UCSD-AML1 (cell line): ENCODE data around the gene HOMER3.
"Not testable (repeated sequence)": the region's sequence is repeated elsewhere in the genome, so short reads cannot be mapped to it uniquely, and the experiment has no call there.

Experiments
- DNase-seq: peaks from one replicate; lab custom pipeline; 2025; ENCODE audit not compliant: unreplicated experiment; lab: John Stamatoyannopoulos, UW

HOMER3 gene

DNA sequence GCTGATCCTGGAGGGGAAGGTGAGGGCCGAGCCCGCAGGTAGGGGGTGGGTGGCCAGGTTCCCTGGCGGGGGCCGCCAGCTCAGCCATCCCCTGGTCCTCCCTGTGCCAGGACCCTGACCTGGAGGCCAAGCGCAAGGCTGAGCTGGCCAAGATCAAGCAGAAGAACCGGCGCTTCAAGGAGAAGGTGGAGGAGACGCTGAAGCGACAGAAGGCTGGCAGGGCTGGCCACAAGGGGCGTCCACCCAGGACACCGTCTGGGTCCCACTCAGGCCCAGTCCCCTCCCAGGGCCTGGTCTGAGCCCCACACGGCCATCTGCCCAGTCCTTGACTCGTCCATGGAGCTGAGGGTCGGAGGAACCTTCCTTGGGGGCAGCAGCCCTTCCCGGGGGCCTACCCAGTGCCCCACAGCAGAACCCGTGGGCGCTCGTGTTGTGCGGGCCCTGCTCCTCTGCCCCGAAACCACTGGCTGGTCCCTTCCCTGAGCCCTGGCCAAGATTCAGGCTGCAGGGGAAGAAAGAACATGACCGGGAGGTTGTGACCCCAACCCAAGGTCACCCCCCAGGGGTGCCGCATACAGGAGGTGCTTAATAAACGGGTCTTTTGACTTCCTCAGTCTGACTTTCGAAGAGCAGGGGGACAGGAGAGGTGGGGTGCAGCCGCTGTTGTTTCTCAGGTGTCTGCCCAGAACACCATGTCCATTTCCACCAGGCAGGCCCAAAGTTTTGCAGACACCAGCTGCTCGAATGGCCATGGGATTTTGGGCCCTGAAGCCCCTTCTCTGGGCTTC lies 12.8 kb downstream of the HOMER3 start:
- DNase-seq: no peak

DNA sequence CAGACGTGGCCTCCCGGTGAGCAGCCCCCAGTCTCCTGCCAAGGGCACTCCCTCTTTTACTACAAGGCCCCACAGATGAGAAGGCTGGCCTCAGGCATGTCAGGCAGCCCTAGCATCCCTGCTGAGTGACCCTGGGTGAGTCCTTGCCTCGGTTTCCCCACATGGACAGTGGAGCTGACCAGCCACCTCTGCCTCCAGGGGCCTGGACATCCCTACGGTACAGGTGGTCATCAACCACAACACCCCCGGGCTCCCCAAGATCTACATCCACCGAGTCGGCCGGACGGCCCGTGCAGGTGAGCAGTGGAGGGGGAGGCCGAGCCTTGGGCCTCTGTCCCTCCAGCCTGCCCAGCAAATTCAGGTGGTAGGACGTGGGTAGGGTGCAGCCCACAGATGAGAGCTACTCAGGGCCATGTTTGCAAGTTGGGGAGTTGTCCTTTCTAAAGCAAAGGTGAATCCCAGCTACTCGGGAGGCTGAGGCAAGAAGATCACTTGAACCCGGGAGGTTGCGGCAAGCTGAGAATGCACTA lies 16.3 kb downstream of the HOMER3 start:
- DNase-seq: no peak

GRCh38 chr19:18922228-18922985 lies 18.6 kb downstream of the HOMER3 start:
- DNase-seq: no peak

- DNase-seq: no peak
Measured at GRCh38 chr19:18921593-18921992, 19.4 kb downstream of the HOMER3 start.

- DNase-seq: no peak
Measured at GRCh38 chr19:18920400-18920799, 20.6 kb downstream of the HOMER3 start.

DNA sequence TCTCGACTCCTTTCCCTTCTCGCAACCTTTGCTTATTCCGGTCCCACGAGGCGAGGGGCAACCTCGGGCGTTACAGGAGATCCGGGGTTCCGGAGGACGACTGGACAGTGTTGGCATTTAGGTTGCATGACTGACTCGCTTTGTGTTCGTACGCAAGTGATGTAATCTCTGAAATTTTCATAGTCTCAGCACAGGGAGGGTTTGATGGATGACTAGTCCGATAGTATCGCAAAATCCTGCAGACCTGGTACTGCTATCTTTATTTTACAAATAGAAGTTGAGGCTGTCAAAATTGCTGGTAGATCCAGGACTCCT lies 21.2 kb downstream of the HOMER3 start:
- DNase-seq: no peak

- DNase-seq: peak; percentile 96
Measured at GRCh38 chr19:18919086-18919899, 21.7 kb downstream of the HOMER3 start, which contains the start of the genes COPE and DDX49. Gene COPE, minus strand, starts transcription at chr19:18919387. Its CDS starts 39 bp downstream, at chr19:18919348. Gene DDX49, plus strand, starts transcription at chr19:18919715. Its CDS starts 27 bp downstream, at chr19:18919742.

DNA sequence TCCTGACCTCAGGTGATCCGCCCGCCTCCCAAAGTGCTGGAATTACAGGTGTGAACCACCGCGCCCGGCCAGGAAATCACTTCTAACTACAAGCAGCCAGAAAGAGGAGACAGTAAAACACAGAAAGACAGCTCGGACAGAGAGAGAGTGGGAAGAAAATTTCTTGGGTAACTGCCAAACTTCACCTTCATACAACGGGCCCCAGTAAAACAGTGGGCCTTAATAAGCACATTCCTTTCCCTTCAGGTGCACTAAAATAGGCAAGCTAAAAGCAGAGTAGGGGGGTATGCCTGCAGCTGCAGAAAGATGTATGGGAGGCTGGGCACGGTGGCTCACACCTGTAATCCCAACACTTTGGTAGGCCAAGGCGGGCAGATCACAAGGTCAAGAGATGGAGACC lies 23.4 kb downstream of the HOMER3 start:
- DNase-seq: not testable (repeated sequence)

DNA sequence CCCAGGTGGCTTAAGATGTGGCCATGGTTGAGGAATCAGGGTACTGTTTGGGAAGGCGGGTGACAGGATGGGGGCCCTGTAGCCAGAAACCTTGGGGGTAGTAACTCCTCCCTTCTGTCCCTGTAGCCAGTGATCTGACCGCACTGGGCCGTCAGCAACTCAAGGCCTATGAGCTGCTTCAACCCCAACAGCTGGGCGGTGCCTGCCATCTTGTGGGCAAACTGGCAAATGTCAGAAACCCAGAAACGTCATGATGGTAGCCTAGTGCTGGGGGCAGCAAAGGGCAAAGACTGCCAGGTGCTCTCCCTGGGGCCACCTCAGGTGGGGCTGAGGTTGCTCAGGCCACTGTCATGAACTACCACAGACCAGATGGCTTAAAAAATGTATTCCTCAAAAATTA lies 25.4 kb downstream of the HOMER3 start:
- peak; percentile 55 for DNase-seq

DNA sequence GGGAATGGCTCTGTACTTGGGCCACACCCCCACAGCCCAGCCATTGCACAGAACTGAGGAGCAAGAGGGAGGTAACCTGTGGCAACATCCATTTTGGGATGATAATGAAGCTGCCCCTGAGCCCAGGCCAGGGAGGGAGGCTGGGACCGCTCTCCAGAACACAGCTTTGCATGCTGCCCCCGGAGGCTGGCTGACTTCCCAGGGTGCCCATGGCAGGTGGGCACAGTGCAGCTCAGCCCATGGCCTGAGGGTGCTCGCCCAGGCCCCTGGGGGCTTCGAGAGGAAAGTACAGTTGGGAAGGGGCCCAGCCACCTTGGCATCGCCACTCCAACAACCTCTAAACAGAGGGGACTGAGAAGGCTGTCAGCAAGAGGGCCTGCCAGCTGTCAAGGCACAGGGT lies 27.6 kb downstream of the HOMER3 start:
- DNase-seq: no peak

DNA sequence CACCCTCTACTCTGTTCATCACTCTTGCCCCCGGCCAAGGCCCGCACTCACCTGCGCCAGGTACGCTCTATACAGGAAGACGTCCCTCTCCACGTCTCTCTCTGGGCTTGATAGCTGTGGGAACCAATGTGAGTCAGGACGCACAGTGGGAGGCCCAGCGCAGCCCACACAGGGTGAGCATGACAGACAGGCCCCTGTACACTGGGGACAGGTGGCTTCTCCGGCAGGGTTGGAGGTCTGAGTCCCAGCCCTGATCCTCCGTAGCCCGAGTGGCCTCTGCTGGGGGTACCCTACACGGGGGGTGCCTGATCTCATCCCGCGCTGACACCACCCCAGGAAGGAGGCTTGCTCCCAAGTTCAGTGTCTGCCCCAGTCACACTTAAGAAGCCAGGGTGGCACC lies 28.1 kb downstream of the HOMER3 start:
- no peak for DNase-seq

DNA sequence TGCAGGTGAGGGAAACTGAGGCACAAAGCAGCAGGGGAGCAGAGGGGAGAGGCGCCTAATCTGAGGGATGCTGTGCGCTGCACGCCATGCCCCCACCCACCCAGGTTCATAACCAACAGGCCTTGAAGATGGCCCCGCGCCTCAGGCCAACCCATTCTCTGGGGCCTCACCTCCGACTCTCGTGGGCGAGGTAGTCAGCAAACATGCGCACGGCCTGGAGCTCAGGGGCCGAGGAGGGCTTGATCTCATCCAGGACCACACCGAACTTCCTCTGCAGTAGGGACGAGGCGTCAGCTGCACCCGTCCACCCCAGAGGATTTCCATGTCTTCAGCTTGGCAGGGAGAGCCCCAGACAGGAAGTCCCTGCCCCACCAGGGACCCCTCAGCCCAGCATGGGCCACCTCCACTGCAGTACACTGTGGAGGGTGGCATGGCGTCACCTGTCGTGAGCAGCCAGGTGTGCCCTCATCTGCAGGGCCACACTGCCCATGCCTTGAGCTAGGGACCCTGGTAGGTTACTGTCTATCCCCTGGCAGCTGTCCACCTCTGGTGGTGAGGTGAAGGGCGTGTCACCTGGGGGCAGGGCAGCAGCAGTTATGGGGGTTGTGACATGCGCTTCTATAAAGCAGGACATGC lies 30.1 kb downstream of the HOMER3 start:
- no peak for DNase-seq

DNA sequence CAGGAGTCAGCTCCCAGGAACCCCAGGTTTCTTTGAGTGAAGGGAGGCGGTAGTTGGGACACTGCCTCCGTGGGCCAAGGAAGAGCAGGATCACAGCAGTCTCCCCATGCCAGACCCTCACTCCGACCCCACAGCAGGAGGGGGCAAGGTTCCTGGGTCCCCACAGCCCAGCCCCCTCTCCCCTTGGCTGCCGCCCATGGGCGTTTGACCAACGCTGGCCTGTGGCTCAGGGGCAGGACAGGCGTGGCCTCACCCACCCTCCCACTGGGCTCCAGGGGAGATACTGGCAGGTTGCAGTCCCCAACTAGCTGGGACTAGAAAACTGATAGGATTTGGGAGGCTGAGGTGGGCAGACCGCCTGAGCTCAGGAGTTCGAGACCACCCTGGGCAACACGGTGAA lies 31.0 kb downstream of the HOMER3 start:
- DNase-seq: no peak

- no peak for DNase-seq
Measured at GRCh38 chr19:18908917-18909619, 31.9 kb downstream of the HOMER3 start.

DNA sequence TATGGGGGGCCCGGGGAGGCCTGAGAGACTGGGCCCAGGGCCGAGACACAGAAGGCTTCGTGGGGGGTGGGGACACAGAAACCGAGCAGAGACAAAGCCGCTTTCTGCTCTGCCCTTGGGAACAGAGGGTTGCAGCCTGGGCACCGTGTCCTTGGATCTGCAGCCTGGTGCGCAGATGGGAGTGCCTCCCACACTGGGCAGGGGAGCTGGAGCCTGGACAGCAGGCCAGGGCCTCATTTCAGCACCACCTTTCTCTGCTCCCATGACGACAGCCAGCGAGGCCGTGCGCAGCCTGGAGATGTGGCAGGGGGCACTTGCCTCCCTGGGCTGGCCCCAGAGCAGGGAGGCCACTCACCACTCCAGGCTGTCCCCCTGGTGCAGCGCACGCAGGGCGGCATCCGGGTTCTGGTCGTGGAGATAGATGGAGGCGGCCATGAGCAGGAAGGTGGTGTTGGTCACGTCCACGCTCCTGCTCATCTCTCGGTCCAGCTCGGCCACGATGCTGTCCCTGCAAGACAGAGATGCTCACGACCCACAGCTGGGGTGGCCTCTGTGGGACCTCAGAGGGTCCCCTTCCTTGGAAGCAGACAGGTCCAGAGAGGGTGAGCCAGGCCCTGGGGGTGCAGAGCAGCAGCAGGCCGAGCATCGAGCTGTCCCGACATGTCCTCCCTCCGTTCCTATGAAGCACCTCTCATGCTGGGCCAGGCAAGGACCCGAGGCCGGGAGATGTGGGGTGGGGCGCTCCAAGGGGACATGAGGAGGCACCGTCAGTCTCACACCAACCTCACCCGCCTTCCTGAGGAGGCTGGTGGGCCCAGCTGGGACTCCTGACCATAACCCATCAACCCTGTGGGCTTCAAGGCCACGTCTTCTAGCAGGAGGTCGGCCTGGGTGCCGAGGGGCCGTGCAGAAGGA lies 34.2 kb downstream of the HOMER3 start:
- DNase-seq: no peak

DNA sequence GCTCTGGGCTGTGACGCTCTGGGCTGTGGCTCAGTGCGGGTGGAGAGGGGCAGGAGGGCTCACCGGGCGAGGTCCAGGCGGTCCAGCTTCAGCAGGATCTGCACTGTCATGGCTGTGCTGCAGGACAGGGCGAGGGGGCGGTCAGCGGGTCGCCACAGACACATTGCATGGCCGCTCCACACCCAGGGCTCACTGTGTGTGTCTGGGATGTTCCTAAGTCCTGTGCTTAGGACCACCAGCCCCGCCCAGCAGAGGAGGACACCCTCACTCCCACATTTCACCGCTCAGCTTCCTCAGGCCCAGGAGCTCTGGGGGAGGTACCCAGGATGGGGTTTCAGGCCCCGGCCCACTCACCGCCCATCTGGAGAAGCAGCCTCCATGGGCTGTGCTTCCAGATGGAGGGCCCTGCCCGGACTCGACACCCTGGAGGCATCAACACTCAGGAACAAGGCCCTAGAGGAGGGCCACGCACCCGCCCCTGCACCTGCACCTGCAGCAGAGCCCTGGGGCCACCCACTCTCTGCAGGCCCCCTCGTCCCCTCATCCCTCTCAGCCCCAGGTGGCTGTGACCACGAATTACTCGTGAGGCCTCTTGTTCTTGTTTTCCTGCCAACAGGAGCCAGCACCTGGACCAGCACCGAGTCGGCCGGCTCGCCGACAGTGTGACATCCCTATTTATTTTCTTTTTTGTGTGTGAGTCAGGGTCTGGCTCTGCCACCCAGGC lies 35.3 kb downstream of the HOMER3 start:
- no peak for DNase-seq

DNA sequence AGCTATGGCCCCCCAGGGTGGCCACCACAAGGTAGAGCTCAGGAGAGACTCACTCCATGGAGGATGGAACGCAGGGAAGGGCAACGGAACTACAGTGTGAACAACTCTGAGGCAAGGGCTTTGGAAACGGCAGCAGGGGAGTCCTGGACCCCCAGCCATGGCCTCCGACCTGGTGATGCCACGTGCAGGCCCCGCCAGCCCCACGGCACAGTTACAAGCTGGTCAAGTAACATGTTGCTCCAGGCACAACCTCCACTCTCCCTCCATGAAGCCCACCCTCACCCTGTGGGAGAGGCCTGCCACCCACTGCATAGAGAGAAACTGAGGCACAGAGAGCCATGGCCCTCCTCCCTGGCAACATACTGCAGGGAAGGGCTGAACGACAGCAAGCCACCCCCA lies 36.0 kb downstream of the HOMER3 start:
- no peak for DNase-seq

- no peak for DNase-seq
Measured at GRCh38 chr19:18904334-18905057, 36.5 kb downstream of the HOMER3 start.
